Effector memory CD4-positive, alpha-beta T cell (primary cell): ENCODE measurements around the gene MYH7B.

Experiments
- DNase-seq, 3 donors: peaks; one replicate each; pipeline ENCODE4 v3.0.0-alpha.2; 2020
- H3K27ac ChIP-seq: 2 replicates; pipeline ENCODE4 v1.7.0; 2013; ENCODE audit warnings: mild to moderate bottlenecking, low read length, moderate library complexity; ENCODE audit not compliant: insufficient read depth, poor library complexity, severe bottlenecking
- H3K27me3 ChIP-seq: replicated peaks from 2 replicates; pipeline ENCODE4 v1.7.0; 2013; ENCODE audit warnings: mild to moderate bottlenecking, low read length; ENCODE audit not compliant: insufficient read depth, control insufficient read depth, poor library complexity, severe bottlenecking
- H3K36me3 ChIP-seq: 2 replicates; pipeline ENCODE4 v1.7.0; 2013; ENCODE audit warnings: mild to moderate bottlenecking, low read length, moderate library complexity; ENCODE audit not compliant: control insufficient read depth, insufficient read depth
- H3K4me1 ChIP-seq: 2 replicates; pipeline ENCODE4 v1.7.0; 2013; ENCODE audit warnings: low read length, mild to moderate bottlenecking; ENCODE audit not compliant: control insufficient read depth, insufficient read depth, poor library complexity, severe bottlenecking
- H3K4me3 ChIP-seq: 2 replicates; pipeline ENCODE4 v1.7.0; 2013; ENCODE audit warnings: low read length, low read depth, mild to moderate bottlenecking; ENCODE audit not compliant: insufficient read depth, poor library complexity, severe bottlenecking
- H3K9me3 ChIP-seq: 2 replicates; pipeline ENCODE4 v1.7.0; 2013; ENCODE audit warnings: mild to moderate bottlenecking, low read length, moderate library complexity; ENCODE audit not compliant: control insufficient read depth

The MYH7B gene

GRCh38 chr20:34989670-34990069 lies 34.0 kb downstream of the MYH7B start:
- DNase-seq: no peak
- Histone ChIP-seq H3K9me3 (no peaks in the 10 kb centered on the region), H3K27ac (no peak overlapping the region), H3K36me3 (peaks cover 6% of the 10 kb centered on the region), H3K4me3 (no peak overlapping the region), H3K4me1 (no peaks in the 10 kb centered on the region), H3K27me3 (no peaks in the 10 kb centered on the region)

- H3K4me1 ChIP-seq: no peaks in the 10 kb centered on the region
- H3K27ac ChIP-seq: no peak overlapping the region
- H3K27me3 ChIP-seq: no peaks in the 10 kb centered on the region
- peaks cover 7% of the 10 kb centered on the region for H3K36me3 ChIP-seq
- no peaks in the 10 kb centered on the region for H3K9me3 ChIP-seq
- H3K4me3 ChIP-seq: no peak overlapping the region
- no peak for DNase-seq
Observed at GRCh38 chr20:34990231-34990630, 34.6 kb downstream of the MYH7B start.

- no peak overlapping the region for H3K4me3 ChIP-seq
- no peaks in the 10 kb centered on the region for H3K9me3 ChIP-seq
- H3K36me3 ChIP-seq: peaks cover 8% of the 10 kb centered on the region
- H3K4me1 ChIP-seq: no peaks in the 10 kb centered on the region
- DNase-seq: no peak
- H3K27me3 ChIP-seq: no peaks in the 10 kb centered on the region
- no peak overlapping the region for H3K27ac ChIP-seq
Observed at GRCh38 chr20:34990661-34991214, 35.1 kb downstream of the MYH7B start.

GRCh38 chr20:34992751-34993417 lies 37.2 kb downstream of the MYH7B start:
- Histone ChIP-seq H3K27me3 (no peaks in the 10 kb centered on the region), H3K4me3 (no peak overlapping the region), H3K36me3 (peaks cover 16% of the 10 kb centered on the region), H3K9me3 (no peaks in the 10 kb centered on the region), H3K27ac (no peak overlapping the region), H3K4me1 (no peaks in the 10 kb centered on the region)
- no peak for DNase-seq

GRCh38 chr20:34993941-34994508 lies 38.4 kb downstream of the MYH7B start:
- Histone ChIP-seq H3K4me1 (no peaks in the 10 kb centered on the region), H3K9me3 (no peaks in the 10 kb centered on the region), H3K36me3 (peaks cover 25% of the 10 kb centered on the region), H3K27ac (no peak overlapping the region), H3K27me3 (no peaks in the 10 kb centered on the region), H3K4me3 (no peak overlapping the region)
- DNase-seq: no peak

GRCh38 chr20:34994509-34995131 lies 39.0 kb downstream of the MYH7B start:
- Histone ChIP-seq H3K4me1 (no peaks in the 10 kb centered on the region), H3K4me3 (no peak overlapping the region), H3K36me3 (peaks cover 28% of the 10 kb centered on the region), H3K9me3 (no peaks in the 10 kb centered on the region), H3K27me3 (no peaks in the 10 kb centered on the region), H3K27ac (no peak overlapping the region)
- DNase-seq: no peak

GRCh38 chr20:34995192-34995591 lies 39.5 kb downstream of the MYH7B start:
- no peaks in the 10 kb centered on the region for H3K27me3 ChIP-seq
- DNase-seq: no peak
- H3K36me3 ChIP-seq: peaks cover 33% of the 10 kb centered on the region
- no peak overlapping the region for H3K27ac ChIP-seq
- no peak overlapping the region for H3K4me3 ChIP-seq
- H3K4me1 ChIP-seq: no peaks in the 10 kb centered on the region
- no peaks in the 10 kb centered on the region for H3K9me3 ChIP-seq

GRCh38 chr20:34995696-34996095 lies 40.0 kb downstream of the MYH7B start:
- peaks cover 38% of the 10 kb centered on the region for H3K36me3 ChIP-seq
- no peak overlapping the region for H3K27ac ChIP-seq

GRCh38 chr20:34996243-34997028 lies 40.8 kb downstream of the MYH7B start:
- H3K4me1 ChIP-seq: no peaks in the 10 kb centered on the region
- no peak overlapping the region for H3K4me3 ChIP-seq
- H3K27me3 ChIP-seq: no peaks in the 10 kb centered on the region
- H3K9me3 ChIP-seq: no peaks in the 10 kb centered on the region
- no peak overlapping the region for H3K27ac ChIP-seq
- H3K36me3 ChIP-seq: peaks cover 46% of the 10 kb centered on the region
- DNase-seq: no peak

More at GRCh38 chr20:34995696-34996095, 40.0 kb downstream of the MYH7B start:
- no peaks in the 10 kb centered on the region for H3K27me3 ChIP-seq
- no peaks in the 10 kb centered on the region for H3K4me1 ChIP-seq
- H3K9me3 ChIP-seq: no peaks in the 10 kb centered on the region
- no peak overlapping the region for H3K4me3 ChIP-seq
- DNase-seq: no peak
